GM21717 (cell line): ENCODE data around the gene SLC27A2.
"Not testable (repeated sequence)": the region's sequence is repeated elsewhere in the genome, so short reads cannot be mapped to it uniquely, and the experiment has no call there.

Experiments
- ATAC-seq: cut with Tn5 transposase; IDR thresholded peaks from one replicate; pipeline ENCODE4 v1.9.1; 2021; ENCODE audit warnings: mild to moderate bottlenecking, moderate library complexity; ENCODE audit not compliant: unreplicated experiment

SLC27A2 gene

GRCh38 chr15:50181969-50182218, at the start of gene SLC27A2:
TSS of gene SLC27A2 (plus strand) at chr15:50182196. CDS start at chr15:50182428, 232 bp downstream.
- ATAC-seq = no peak

DNA sequence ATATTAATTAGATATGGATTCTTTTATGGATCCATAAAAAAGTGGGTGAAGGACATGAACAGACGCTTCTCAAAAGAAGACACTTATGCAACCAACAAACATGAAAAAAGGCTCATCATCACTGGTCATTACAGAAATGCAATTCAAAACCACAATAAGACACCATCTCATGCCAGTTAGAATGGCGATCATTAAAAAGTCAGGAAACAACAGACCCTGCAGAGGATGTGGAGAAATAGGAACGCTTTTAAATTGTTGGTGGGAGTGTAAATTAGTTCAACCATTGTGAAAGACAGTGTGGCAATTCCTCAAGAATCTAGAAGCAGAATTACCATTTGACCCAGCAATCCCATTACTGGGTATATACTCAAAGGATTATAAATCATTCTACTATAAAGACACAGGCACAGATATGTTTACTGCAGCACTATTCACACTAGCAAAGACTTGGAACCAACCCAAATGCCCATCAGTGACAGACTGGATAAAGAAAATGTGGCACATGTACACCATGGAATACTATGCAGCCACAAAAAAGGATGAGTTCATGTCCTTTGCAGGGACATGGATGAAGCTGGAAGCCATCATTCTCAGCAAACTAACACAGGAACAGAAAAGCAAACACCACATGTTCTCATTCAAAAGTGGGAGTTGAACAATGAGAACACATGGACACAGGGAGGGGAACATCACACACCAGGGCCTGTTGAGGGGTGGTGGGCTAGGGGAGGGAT, 49.6 kb upstream of the SLC27A2 start:
- ATAC-seq = not testable (repeated sequence)

DNA sequence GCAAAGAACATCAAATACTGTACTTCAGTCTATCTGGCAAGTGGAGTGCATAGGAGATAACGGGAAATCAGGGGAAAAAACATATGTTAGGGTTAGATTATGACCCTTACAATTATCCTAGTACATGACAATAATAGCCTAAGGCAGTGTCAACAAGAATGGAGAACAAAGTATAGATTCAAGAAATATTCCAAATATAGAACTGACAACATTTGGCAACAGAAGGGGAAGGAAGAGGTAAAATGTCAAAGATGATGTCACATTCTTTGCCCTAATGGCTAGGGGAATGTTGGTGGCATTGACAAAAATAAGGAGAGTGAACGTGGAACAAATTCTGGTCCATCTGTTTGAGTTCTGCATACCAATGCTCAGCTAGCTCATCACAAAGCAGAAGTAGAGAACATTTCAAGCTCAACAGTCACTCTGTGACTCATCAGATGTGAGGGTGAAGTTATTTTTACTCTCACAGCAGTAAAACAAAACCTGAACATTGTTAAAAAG, 47.4 kb upstream of the SLC27A2 start:
- peak; percentile 85 for ATAC-seq

- ATAC-seq = peak; percentile 60
Observed at GRCh38 chr15:50135031-50135551, 46.9 kb upstream of the SLC27A2 start.

DNA sequence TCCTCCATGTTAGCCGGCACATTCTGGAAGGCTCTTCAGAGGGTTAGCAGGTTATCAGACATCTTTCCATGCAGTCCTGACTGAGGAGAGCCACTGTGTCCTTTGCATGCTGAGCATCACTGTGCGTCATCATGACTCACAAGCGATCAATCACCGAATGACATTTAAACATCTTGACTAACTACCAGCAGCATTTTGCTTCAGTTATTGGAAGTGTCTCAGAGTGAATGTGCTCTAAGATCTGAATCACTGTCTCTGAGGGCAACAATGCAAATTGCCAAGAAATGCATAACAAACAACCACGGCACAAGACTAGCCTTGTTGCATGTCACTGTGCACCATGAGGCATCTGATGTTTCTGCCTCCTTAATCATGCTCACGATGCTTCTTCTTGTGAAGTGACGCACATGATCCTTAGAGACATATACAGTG, 44.6 kb upstream of the SLC27A2 start:
- no peak for ATAC-seq

DNA sequence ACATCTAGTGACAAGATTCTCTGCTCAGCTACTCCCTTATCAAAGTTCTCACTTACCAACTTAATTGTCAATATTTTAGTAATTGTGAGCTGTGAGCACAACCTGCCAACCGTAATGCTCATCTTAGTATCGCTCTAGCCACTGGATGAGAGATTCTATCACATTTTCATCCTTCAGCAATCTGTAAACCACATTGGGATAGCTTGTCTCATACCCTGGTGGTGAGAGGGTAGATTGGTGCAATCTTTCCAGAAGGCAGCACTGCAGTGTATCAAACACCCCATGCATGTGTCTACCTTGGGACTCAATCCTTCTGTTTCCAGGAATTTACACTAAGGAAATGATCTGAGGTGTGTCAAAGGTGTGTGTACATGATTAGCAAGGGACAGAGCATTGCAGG, 44.1 kb upstream of the SLC27A2 start:
- no peak for ATAC-seq

DNA sequence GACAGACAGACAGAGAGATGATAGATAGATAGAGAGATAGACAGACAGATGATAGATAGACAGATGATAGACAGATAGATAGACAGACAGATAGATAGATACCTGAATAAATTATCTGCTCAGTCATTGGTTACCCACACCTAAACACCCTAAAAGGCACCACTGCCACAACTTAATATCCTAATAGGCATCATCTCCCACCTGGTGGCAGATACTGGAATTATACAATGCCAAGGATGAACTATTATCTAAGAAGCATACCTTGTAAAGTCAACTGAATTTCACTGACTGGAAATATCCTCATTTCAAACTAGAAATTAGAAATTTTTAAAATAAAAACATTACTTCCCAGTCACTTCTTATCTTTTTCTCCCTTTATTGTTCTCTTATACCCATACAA, 43.6 kb upstream of the SLC27A2 start:
- no peak for ATAC-seq

DNA sequence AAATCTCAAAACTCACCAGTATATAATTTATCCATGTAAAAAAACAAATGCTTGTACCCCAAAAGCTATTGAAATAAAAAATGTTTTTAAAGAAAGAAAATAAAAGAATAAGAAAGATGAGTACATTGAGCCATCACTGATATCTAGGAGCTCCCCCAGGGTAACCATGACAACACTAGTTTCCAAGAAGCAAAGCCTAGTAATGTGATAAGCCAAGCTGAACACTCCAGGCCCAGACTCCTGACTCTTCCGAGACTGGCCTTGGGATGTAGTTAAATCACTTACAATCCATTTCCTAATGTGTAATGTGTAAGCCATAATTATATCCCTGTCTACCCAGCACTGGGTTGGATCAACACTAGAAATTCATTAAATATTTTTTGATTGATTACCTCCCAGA, 41.9 kb upstream of the SLC27A2 start:
- ATAC-seq = no peak

- ATAC-seq = no peak
Observed at GRCh38 chr15:50140983-50141382, 41.0 kb upstream of the SLC27A2 start.

GRCh38 chr15:50141856-50142255, 40.1 kb upstream of the SLC27A2 start:
- ATAC-seq = no peak

GRCh38 chr15:50143255-50143860, 38.6 kb upstream of the SLC27A2 start:
- no peak for ATAC-seq

GRCh38 chr15:50144341-50145120, 37.5 kb upstream of the SLC27A2 start:
- no peak for ATAC-seq

DNA sequence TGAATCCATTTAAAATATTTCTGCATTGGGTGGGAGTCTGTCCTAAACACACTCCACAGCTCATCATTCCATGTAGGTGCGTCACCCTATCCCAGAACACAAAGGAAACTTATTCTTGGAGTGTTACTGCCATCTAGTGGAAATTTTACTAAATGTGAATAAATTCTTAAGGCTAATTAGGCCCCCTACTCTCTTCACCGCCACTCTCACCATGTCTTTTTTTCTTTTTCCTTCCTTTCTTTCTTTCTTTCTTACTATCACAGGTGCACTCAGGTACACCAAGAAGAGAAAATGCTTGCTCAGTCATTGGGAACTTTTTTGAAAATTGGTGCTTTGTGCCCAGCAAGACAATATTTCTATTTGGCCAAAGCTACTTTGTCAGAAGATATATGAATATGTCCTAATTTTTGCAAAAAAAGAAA, 36.5 kb upstream of the SLC27A2 start:
- no peak for ATAC-seq

DNA sequence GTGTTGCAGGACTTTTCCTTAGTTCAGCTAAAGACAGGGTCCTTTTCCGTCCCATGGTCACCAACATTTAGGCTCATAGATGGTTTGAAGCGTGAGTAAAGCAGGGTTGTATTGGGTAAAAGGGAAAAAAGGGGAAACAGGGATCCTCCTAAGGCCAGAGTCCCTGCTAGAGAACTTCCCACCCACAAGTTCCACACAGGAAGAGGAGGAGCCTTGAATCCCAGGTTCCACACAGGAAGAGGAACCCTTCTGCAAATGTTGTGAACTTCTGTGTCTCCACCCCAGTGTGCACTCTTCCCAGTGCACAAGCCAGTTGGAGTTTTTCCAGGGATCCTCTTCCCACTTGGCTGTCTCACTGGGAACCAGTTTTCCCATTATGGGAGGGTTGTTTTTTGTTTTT, 35.4 kb upstream of the SLC27A2 start:
- ATAC-seq = no peak

DNA sequence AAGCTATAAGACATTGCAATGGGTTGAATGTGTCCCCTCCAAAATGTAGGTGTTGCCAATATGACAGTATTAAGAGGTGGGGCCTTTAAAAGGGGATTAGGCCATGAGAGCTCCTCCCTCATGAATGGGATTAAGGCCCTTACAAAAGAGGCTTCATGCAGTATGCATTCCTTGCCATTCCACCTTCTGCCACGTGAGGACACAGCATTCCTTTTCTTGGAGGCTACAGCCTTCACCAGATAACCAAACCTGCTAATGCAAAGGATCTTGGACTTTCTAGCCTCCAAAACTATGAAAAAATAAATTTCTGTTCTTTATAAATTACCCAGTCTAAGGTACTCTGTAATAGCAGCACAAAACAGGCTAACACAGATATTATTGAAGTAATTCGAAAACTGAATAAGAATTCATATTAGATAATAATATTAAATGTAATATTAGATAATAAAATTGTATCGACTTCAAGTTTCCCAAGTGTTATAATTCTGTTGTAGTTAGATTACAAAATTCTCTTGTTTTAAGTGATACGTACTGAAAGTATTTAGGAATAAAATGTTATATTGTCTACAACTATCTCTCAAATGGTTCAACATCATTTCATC, 33.5 kb upstream of the SLC27A2 start:
- no peak for ATAC-seq

GRCh38 chr15:50149090-50149489, 32.9 kb upstream of the SLC27A2 start:
- no peak for ATAC-seq

GRCh38 chr15:50150349-50150748, 31.6 kb upstream of the SLC27A2 start:
- no peak for ATAC-seq

GRCh38 chr15:50150851-50151250, 31.1 kb upstream of the SLC27A2 start:
- no peak for ATAC-seq

GRCh38 chr15:50151476-50151875, 30.5 kb upstream of the SLC27A2 start:
- no peak for ATAC-seq

DNA sequence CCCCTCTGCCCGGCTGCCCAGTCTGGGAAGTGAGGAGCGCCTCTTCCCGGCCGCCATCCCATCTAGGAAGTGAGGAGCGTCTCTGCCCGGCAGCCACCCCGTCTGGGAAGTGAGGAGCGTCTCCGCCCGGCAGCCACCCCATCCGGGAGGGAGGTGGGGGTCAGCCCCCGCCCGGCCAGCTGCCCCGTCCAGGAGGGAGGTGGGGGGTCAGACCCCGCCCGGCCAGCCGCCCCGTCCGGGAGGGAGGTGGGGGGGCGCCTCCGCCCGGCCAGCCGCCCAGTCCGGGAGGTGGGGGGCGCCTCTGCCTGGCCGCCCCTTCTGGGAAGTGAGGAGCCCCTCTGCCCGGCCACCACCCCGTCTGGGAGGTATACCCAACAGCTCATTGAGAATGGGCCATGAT, 23.8 kb upstream of the SLC27A2 start:
- ATAC-seq = not testable (repeated sequence)
